ENCODE results near the gene CEBPA.

Gene CEBPA

GRCh38 chr19:33290082-33290815 lies 12.1 kb downstream of the CEBPA start:
- TF ChIP-seq ZNF274 (IDR thresholded peaks at IDR 0.05; ENCODE audit: low read depth, low read length) (no peak), YY1 (IDR thresholded peaks at IDR 0.05; ENCODE audit: insufficient read depth, insufficient read length) (no peak), SUZ12 (IDR thresholded peaks at IDR 0.05; ENCODE audit: extremely low read depth, insufficient read depth, insufficient read length) (no peak)
- no peaks in the 10 kb centered on the region for H3K36me3 ChIP-seq (ENCODE audit: insufficient read depth, insufficient read length, low read length)
- H3K4me3 ChIP-seq (ENCODE audit: insufficient read length, low read depth) = no peak overlapping the region
- DNase-seq (ENCODE audit: low read depth, low spot score) = no peak
- no peaks in the 10 kb centered on the region for H3K27me3 ChIP-seq (ENCODE audit: insufficient read depth, insufficient read length)
- H3K9me3 ChIP-seq (ENCODE audit: insufficient read depth, low read length) = peaks cover 15% of the 10 kb centered on the region; the same call in 1 of the 2 replicates
- no peak overlapping the region for H3K9ac ChIP-seq (ENCODE audit: insufficient read length, low read depth)
- H3K4me1 ChIP-seq (ENCODE audit: insufficient read depth, insufficient read length) = peaks cover 22% of the 10 kb centered on the region

GRCh38 chr19:33289261-33289660 lies 13.1 kb downstream of the CEBPA start:
- H3K4me3 ChIP-seq (ENCODE audit: insufficient read length, low read depth) = no peak overlapping the region
- H3K9ac ChIP-seq (ENCODE audit: insufficient read length, low read depth) = no peak overlapping the region
- H3K4me1 ChIP-seq (ENCODE audit: insufficient read depth, insufficient read length) = peaks cover 22% of the 10 kb centered on the region
- H3K36me3 ChIP-seq (ENCODE audit: insufficient read depth, insufficient read length, low read length) = no peaks in the 10 kb centered on the region
- no peaks in the 10 kb centered on the region for H3K27me3 ChIP-seq (ENCODE audit: insufficient read depth, insufficient read length)
- TF ChIP-seq YY1 (IDR thresholded peaks at IDR 0.05; ENCODE audit: insufficient read depth, insufficient read length) = no peak
- no peak for TF ChIP-seq ZNF274 (IDR thresholded peaks at IDR 0.05; ENCODE audit: low read depth, low read length)
- no peak for TF ChIP-seq SUZ12 (IDR thresholded peaks at IDR 0.05; ENCODE audit: extremely low read depth, insufficient read depth, insufficient read length)
- DNase-seq (ENCODE audit: low read depth, low spot score) = no peak
- peaks cover 15% of the 10 kb centered on the region; the same call in 1 of the 2 replicates for H3K9me3 ChIP-seq (ENCODE audit: insufficient read depth, low read length)

- no peak overlapping the region for H3K4me3 ChIP-seq (ENCODE audit: insufficient read length, low read depth)
- peaks cover 15% of the 10 kb centered on the region; the same call in 1 of the 2 replicates for H3K9me3 ChIP-seq (ENCODE audit: insufficient read depth, low read length)
- peaks cover 18% of the 10 kb centered on the region for H3K4me1 ChIP-seq (ENCODE audit: insufficient read depth, insufficient read length)
- no peaks in the 10 kb centered on the region for H3K27me3 ChIP-seq (ENCODE audit: insufficient read depth, insufficient read length)
- H3K9ac ChIP-seq (ENCODE audit: insufficient read length, low read depth) = no peak overlapping the region
- TF ChIP-seq SUZ12 (IDR thresholded peaks at IDR 0.05; ENCODE audit: extremely low read depth, insufficient read depth, insufficient read length) = no peak
- TF ChIP-seq ZNF274 (IDR thresholded peaks at IDR 0.05; ENCODE audit: low read depth, low read length) = no peak
- no peak for TF ChIP-seq YY1 (IDR thresholded peaks at IDR 0.05; ENCODE audit: insufficient read depth, insufficient read length)
- DNase-seq (ENCODE audit: low read depth, low spot score) = no peak
- H3K36me3 ChIP-seq (ENCODE audit: insufficient read depth, insufficient read length, low read length) = no peaks in the 10 kb centered on the region
Observed at GRCh38 chr19:33288666-33289065, 13.7 kb downstream of the CEBPA start.

GRCh38 chr19:33287927-33288326 lies 14.4 kb downstream of the CEBPA start:
- DNase-seq (ENCODE audit: low read depth, low spot score) = no peak
- H3K4me1 ChIP-seq (ENCODE audit: insufficient read depth, insufficient read length) = peaks cover 17% of the 10 kb centered on the region

GRCh38 chr19:33287438-33287837 lies 14.9 kb downstream of the CEBPA start:
- TF ChIP-seq ZNF274 (IDR thresholded peaks at IDR 0.05; ENCODE audit: low read depth, low read length) (no peak), SUZ12 (IDR thresholded peaks at IDR 0.05; ENCODE audit: extremely low read depth, insufficient read depth, insufficient read length) (no peak), YY1 (IDR thresholded peaks at IDR 0.05; ENCODE audit: insufficient read depth, insufficient read length) (no peak)
- Histone ChIP-seq H3K4me3 (ENCODE audit: insufficient read length, low read depth) (no peak overlapping the region), H3K36me3 (ENCODE audit: insufficient read depth, insufficient read length, low read length) (no peaks in the 10 kb centered on the region), H3K4me1 (ENCODE audit: insufficient read depth, insufficient read length) (peaks cover 14% of the 10 kb centered on the region), H3K27me3 (ENCODE audit: insufficient read depth, insufficient read length) (no peaks in the 10 kb centered on the region), H3K9ac (ENCODE audit: insufficient read length, low read depth) (no peak overlapping the region), H3K9me3 (ENCODE audit: insufficient read depth, low read length) (peaks cover 15% of the 10 kb centered on the region; the same call in 1 of the 2 replicates)
- DNase-seq (ENCODE audit: low read depth, low spot score) = no peak

More at GRCh38 chr19:33287927-33288326, 14.4 kb downstream of the CEBPA start:
- Histone ChIP-seq H3K9ac (ENCODE audit: insufficient read length, low read depth) (no peak overlapping the region), H3K27me3 (ENCODE audit: insufficient read depth, insufficient read length) (no peaks in the 10 kb centered on the region), H3K9me3 (ENCODE audit: insufficient read depth, low read length) (peaks cover 15% of the 10 kb centered on the region; the same call in 1 of the 2 replicates), H3K4me3 (ENCODE audit: insufficient read length, low read depth) (no peak overlapping the region), H3K36me3 (ENCODE audit: insufficient read depth, insufficient read length, low read length) (no peaks in the 10 kb centered on the region)
- no peak for TF ChIP-seq YY1 (IDR thresholded peaks at IDR 0.05; ENCODE audit: insufficient read depth, insufficient read length)
- TF ChIP-seq SUZ12 (IDR thresholded peaks at IDR 0.05; ENCODE audit: extremely low read depth, insufficient read depth, insufficient read length) = no peak
- no peak for TF ChIP-seq ZNF274 (IDR thresholded peaks at IDR 0.05; ENCODE audit: low read depth, low read length)

- Histone ChIP-seq H3K4me3 (ENCODE audit: insufficient read length, low read depth) (no peak overlapping the region), H3K36me3 (ENCODE audit: insufficient read depth, insufficient read length, low read length) (no peaks in the 10 kb centered on the region), H3K9me3 (ENCODE audit: insufficient read depth, low read length) (peaks cover 15% of the 10 kb centered on the region; the same call in 1 of the 2 replicates), H3K4me1 (ENCODE audit: insufficient read depth, insufficient read length) (peaks cover 12% of the 10 kb centered on the region), H3K9ac (ENCODE audit: insufficient read length, low read depth) (no peak overlapping the region), H3K27me3 (ENCODE audit: insufficient read depth, insufficient read length) (no peaks in the 10 kb centered on the region)
- TF ChIP-seq SUZ12 (IDR thresholded peaks at IDR 0.05; ENCODE audit: extremely low read depth, insufficient read depth, insufficient read length) (no peak), ZNF274 (IDR thresholded peaks at IDR 0.05; ENCODE audit: low read depth, low read length) (no peak), YY1 (IDR thresholded peaks at IDR 0.05; ENCODE audit: insufficient read depth, insufficient read length) (no peak)
- no peak for DNase-seq (ENCODE audit: low read depth, low spot score)
Observed at GRCh38 chr19:33286899-33287298, 15.4 kb downstream of the CEBPA start.

GRCh38 chr19:33285441-33285927 lies 16.9 kb downstream of the CEBPA start:
- Histone ChIP-seq H3K4me3 (ENCODE audit: insufficient read length, low read depth) (no peak overlapping the region), H3K9ac (ENCODE audit: insufficient read length, low read depth) (no peak overlapping the region), H3K9me3 (ENCODE audit: insufficient read depth, low read length) (peaks cover 15% of the 10 kb centered on the region; the same call in 1 of the 2 replicates), H3K4me1 (ENCODE audit: insufficient read depth, insufficient read length) (peaks cover 12% of the 10 kb centered on the region), H3K36me3 (ENCODE audit: insufficient read depth, insufficient read length, low read length) (no peaks in the 10 kb centered on the region), H3K27me3 (ENCODE audit: insufficient read depth, insufficient read length) (no peaks in the 10 kb centered on the region)
- TF ChIP-seq SUZ12 (IDR thresholded peaks at IDR 0.05; ENCODE audit: extremely low read depth, insufficient read depth, insufficient read length) (no peak), YY1 (IDR thresholded peaks at IDR 0.05; ENCODE audit: insufficient read depth, insufficient read length) (no peak), ZNF274 (IDR thresholded peaks at IDR 0.05; ENCODE audit: low read depth, low read length) (no peak)
- DNase-seq (ENCODE audit: low read depth, low spot score) = no peak

Measured in NT2/D1 (cell line).